ENCODE results near the gene IL1RAPL1.
"Not testable (repeated sequence)": the region's sequence is repeated elsewhere in the genome, so short reads cannot be mapped to it uniquely, and the experiment has no call there.

The IL1RAPL1 gene

GRCh38 chrX:29308726-29309125 is 721.5 kb downstream of the IL1RAPL1 start:
- TF ChIP-seq, protein P1, sequence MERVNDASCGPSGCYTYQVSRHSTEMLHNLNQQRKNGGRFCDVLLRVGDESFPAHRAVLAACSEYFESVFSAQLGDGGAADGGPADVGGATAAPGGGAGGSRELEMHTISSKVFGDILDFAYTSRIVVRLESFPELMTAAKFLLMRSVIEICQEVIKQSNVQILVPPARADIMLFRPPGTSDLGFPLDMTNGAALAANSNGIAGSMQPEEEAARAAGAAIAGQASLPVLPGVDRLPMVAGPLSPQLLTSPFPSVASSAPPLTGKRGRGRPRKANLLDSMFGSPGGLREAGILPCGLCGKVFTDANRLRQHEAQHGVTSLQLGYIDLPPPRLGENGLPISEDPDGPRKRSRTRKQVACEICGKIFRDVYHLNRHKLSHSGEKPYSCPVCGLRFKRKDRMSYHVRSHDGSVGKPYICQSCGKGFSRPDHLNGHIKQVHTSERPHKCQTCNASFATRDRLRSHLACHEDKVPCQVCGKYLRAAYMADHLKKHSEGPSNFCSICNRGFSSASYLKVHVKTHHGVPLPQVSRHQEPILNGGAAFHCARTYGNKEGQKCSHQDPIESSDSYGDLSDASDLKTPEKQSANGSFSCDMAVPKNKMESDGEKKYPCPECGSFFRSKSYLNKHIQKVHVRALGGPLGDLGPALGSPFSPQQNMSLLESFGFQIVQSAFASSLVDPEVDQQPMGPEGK (CRISPR knock-in tag; IDR thresholded peaks at IDR 0.05; ENCODE audit: borderline replicate concordance): no peak
- TF ChIP-seq, protein P2, sequence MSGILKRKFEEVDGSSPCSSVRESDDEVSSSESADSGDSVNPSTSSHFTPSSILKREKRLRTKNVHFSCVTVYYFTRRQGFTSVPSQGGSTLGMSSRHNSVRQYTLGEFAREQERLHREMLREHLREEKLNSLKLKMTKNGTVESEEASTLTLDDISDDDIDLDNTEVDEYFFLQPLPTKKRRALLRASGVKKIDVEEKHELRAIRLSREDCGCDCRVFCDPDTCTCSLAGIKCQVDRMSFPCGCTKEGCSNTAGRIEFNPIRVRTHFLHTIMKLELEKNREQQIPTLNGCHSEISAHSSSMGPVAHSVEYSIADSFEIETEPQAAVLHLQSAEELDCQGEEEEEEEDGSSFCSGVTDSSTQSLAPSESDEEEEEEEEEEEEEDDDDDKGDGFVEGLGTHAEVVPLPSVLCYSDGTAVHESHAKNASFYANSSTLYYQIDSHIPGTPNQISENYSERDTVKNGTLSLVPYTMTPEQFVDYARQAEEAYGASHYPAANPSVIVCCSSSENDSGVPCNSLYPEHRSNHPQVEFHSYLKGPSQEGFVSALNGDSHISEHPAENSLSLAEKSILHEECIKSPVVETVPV (CRISPR knock-in tag; IDR thresholded peaks at IDR 0.05): no peak
- TF ChIP-seq CSDC2 (CRISPR knock-in tag; IDR thresholded peaks at IDR 0.05) (no peak), SNAI2 (CRISPR knock-in tag; IDR thresholded peaks at IDR 0.05) (no peak), ZNF70 (CRISPR knock-in tag; IDR thresholded peaks at IDR 0.05) (no peak), GLIS3 (CRISPR knock-in tag; IDR thresholded peaks at IDR 0.05) (no peak), ESRRG (CRISPR knock-in tag; IDR thresholded peaks at IDR 0.05) (no peak), ZC3H10 (CRISPR knock-in tag; IDR thresholded peaks at IDR 0.05) (no peak), TCF4 (CRISPR knock-in tag; IDR thresholded peaks at IDR 0.05; ENCODE audit: borderline replicate concordance) (no peak), OSR1 (CRISPR knock-in tag; IDR thresholded peaks at IDR 0.05) (no peak), ISL1 (CRISPR knock-in tag; IDR thresholded peaks at IDR 0.05) (no peak)
- TF ChIP-seq, protein P3, sequence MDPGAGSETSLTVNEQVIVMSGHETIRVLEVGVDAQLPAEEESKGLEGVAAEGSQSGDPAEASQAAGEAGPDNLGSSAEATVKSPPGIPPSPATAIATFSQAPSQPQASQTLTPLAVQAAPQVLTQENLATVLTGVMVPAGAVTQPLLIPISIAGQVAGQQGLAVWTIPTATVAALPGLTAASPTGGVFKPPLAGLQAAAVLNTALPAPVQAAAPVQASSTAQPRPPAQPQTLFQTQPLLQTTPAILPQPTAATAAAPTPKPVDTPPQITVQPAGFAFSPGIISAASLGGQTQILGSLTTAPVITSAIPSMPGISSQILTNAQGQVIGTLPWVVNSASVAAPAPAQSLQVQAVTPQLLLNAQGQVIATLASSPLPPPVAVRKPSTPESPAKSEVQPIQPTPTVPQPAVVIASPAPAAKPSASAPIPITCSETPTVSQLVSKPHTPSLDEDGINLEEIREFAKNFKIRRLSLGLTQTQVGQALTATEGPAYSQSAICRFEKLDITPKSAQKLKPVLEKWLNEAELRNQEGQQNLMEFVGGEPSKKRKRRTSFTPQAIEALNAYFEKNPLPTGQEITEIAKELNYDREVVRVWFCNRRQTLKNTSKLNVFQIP (CRISPR knock-in tag; IDR thresholded peaks at IDR 0.05; ENCODE audit: borderline replicate concordance, low read depth): no peak
- ATAC-seq: no peak

DNA sequence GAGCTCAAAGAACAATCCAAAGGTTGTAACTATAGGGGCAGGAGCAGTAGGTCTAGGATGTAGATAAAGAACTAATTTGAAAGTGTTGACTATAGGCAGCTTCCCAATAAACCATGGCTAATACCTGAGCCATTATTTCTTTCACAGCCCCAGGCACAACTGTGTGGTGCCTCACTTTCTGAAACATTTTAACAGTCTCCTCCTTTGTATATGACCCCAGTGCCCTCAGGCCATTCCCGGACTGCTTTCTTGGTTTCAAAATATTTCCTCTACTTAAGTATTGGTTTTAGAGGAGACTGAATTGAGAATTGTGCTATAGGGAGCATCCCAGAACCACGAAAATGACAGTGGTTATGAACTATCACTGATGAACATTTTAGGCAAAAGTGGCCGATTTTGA is 728.7 kb downstream of the IL1RAPL1 start:
- TF ChIP-seq, protein P1 (CRISPR knock-in tag; IDR thresholded peaks at IDR 0.05; ENCODE audit: borderline replicate concordance): no peak
- no peak for TF ChIP-seq PPARA (CRISPR knock-in tag; IDR thresholded peaks at IDR 0.05; ENCODE audit: borderline replicate concordance)
- no peak for TF ChIP-seq ESRRG (CRISPR knock-in tag; IDR thresholded peaks at IDR 0.05)
- TF ChIP-seq OSR1 (CRISPR knock-in tag; IDR thresholded peaks at IDR 0.05): no peak
- no peak for TF ChIP-seq ZC3H10 (CRISPR knock-in tag; IDR thresholded peaks at IDR 0.05)
- TF ChIP-seq ZFP30 (CRISPR knock-in tag; IDR thresholded peaks at IDR 0.05): no peak
- TF ChIP-seq, protein P2 (CRISPR knock-in tag; IDR thresholded peaks at IDR 0.05): no peak
- no peak for TF ChIP-seq TCF4 (CRISPR knock-in tag; IDR thresholded peaks at IDR 0.05; ENCODE audit: borderline replicate concordance)
- no peak for TF ChIP-seq TSHZ2 (CRISPR knock-in tag; IDR thresholded peaks at IDR 0.05)
- no peak for TF ChIP-seq ARNTL (CRISPR knock-in tag; IDR thresholded peaks at IDR 0.05; ENCODE audit: borderline replicate concordance, low read depth)
- TF ChIP-seq RARB (CRISPR knock-in tag; IDR thresholded peaks at IDR 0.05): no peak
- ATAC-seq: no peak

DNA sequence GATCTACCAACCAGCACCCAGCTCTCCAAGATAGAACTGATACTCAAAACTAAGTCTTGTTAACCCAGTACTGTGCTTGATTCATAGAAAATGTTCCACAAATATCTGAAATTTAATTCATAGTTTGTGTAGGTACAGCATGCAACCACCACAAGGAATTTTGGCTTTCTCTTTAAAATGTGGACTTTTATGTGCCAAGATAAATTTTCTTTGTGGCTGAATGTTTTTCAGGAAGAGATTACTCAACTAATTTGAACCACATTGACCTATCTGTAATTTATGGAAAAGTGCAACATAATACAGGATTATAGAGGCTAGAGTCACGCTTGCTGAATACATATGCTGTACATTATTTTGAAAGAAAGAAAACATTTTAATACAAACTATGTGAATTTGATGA is 730.8 kb downstream of the IL1RAPL1 start:
- TF ChIP-seq BACH2 (CRISPR knock-in tag; IDR thresholded peaks at IDR 0.05; ENCODE audit: borderline replicate concordance) (no peak), CSDC2 (CRISPR knock-in tag; IDR thresholded peaks at IDR 0.05) (no peak), ISL1 (CRISPR knock-in tag; IDR thresholded peaks at IDR 0.05) (no peak), ZNF565 (CRISPR knock-in tag; conservative IDR thresholded peaks at IDR 0.05; ENCODE audit: low read depth) (no peak), TOX (CRISPR knock-in tag; IDR thresholded peaks at IDR 0.05; ENCODE audit: borderline replicate concordance) (no peak), OSR1 (CRISPR knock-in tag; IDR thresholded peaks at IDR 0.05) (no peak), ZFP3 (CRISPR knock-in tag; IDR thresholded peaks at IDR 0.05) (no peak), ZFP30 (CRISPR knock-in tag; IDR thresholded peaks at IDR 0.05) (no peak)
- peak; percentile 70 for ATAC-seq

DNA sequence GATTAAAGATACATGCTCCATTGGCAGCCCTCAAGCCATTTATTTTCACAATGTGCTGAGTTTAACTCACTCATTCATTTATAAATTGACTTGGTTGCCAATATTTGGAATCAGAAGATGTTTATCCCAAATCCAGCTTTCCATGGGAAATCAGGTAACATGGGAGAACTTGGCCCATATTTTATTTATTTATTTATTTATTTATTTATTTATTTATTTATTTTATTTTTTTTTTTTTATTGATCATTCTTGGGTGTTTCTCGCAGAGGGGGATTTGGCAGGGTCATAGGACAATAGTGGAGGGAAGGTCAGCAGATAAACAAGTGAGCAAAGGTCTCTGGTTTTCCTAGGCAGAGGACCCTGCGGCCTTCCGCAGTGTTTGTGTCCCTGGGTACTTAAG is 745.2 kb downstream of the IL1RAPL1 start:
- ATAC-seq: not testable (repeated sequence)

DNA sequence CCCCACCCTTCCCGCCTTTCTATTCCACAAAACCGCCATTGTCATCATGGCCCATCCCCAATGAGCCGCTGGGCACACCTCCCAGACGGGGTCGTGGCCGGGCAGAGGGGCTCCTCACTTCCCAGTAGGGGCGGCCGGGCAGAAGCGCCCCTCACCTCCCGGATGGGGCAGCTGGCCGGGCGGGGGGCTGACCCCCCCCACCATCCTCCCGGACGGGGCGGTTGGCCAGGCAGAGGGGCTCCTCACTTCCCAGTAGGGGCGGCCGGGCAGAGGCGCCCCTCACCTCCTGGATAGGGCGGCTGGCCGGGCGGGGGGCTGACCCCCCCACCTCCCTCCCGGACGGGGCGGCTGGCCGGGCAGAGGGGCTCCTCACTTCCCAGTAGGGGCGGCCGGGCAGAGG is 745.8 kb downstream of the IL1RAPL1 start:
- not testable (repeated sequence) for ATAC-seq

Data from SK-N-SH treated with all-trans-retinoic acid at 6 μM for 48 hours (cell line).